GM08714 (cell line): Measurements from ENCODE around the gene DLL1.
A peak's percentile ranks its signal among the peaks of the same experiment; 100 is the strongest.

Source experiments
- H3K4me3 ChIP-seq: fragments of 200-500 bp; sonication (Bioruptor generic); 2 replicates; pipeline ENCODE4 v1.5.1; 2014; ENCODE audit warnings: mild to moderate bottlenecking, low read length, inconsistent platforms
- ZNF274 ChIP-seq: IDR thresholded peaks from 2 replicates; pipeline ENCODE4 v1.6.1; 2012; ENCODE audit warnings: mild to moderate bottlenecking, low read depth, low read length

The DLL1 gene

DNA sequence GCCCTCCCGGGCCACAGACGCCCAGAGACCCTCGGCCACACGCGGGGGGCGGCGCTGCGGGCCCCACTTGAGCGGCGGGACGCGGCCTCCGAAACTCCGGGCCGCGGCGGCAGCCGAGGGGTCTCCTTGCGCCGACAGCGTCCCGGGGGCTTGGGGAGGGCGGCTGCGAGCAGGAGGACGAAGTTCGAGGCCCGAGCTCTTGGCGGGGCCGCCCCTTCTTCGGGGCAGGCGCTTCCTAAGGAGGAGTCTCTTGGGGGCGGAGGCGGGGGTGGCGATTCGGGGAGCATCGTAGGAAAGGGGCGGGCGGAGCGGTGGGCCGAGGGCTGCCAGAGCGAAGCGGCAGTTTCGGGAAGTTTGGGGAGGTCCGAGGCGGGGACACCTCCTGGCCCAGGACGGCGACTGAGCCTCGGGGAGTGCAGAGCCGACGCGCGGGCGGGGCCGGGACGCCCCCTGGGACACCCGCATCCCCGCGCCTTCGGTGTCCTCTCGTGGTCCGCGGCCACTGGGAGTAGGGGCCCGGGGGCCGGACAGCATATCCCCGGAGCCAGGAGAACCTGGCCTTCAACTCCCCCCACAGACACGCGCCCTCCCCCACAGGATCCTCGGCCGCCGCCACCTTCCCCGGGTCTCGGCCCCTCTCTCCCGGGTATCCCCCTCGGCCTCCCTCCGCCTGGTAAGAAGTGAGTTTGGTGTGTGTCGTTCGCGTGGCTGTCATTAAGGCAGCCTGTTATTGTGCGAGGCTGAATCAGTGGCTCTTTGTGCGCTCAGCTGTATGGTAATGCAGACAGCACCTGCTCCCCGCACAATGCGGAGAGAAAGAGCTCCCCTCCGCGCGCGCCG is 613 bp upstream of the DLL1 start:
- peak overlapping the region; percentile 32; the same call in 1 of the 2 replicates for H3K4me3 ChIP-seq
- TF ChIP-seq ZNF274, result no peak

GRCh38 chr6:170289951-170290295 is 955 bp downstream of the DLL1 start:
- no peak for TF ChIP-seq ZNF274
- H3K4me3 ChIP-seq, result peak overlapping the region; percentile 63

DNA sequence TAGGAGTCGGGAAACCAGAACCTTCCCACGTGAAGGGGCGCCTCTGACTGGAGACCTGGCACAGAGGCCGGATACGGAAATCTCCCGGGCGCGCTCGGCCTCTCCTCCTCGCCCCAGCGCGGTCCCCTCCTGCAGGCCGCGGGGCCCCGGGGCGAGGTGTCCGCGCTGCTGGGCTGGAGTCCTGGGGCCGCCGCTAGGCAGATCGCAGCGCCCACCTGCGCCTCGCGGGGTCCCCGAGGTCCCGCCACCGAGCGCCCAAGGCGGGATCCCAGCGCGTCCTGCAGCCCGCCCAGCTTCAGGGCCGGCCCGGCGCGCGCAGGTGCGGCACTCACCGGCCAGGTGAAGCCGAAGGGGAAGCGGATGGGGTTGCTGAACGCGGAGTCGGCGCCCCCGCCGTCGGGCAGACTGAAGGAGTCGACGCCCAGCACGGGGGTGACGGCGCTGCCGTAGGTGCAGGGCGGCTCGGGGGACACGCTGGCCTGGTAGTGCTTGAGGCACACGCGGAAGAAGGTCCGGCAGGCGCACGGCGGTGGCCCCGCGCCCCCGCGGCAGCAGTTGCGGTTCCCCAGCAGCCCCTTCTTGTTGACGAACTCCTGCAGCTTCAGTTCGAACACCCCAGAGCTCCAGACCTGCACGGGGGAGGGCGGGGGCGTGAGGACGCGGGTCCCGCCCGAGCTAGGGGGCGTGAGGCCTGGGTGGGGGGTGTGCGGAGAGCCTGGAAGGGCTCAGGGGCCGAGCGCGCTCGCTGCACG is 1.5 kb downstream of the DLL1 start:
- no peak for TF ChIP-seq ZNF274
- H3K4me3 ChIP-seq, result peak overlapping the region; percentile 63

- no peak for TF ChIP-seq ZNF274
- H3K4me3 ChIP-seq, result peak overlapping the region; percentile 63; the same call in 1 of the 2 replicates
These were observed 2.1 kb downstream of the DLL1 start for GRCh38 chr6:170288852-170289179.

GRCh38 chr6:170288091-170288631 is 2.7 kb downstream of the DLL1 start:
- H3K4me3 ChIP-seq, result no peak overlapping the region
- no peak for TF ChIP-seq ZNF274

DNA sequence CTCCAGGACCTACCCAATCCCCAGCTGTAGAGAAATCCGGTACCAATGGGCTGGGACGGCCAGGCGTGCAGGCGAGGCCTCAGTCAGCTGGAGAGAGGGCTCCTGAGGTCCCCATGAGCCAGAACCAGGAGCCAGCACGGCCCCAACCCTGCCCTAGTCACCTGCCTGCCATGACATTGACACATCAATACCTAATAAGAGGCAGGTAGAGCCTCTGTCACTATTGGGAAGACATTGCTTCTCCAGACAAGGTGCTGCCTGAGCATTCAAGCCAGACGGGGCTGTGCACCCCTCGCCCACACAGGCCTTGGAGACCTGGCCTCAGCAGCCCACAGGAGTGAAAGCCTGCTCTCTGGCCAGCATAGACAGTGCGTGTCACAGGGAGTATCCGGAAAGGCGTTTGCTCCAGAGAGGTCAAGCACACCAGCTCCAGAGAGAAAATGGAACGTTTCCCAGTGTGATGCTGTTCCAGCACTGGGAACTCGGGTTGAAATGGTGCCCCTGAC is 3.5 kb downstream of the DLL1 start:
- TF ChIP-seq ZNF274, result no peak
- no peak overlapping the region for H3K4me3 ChIP-seq

DNA sequence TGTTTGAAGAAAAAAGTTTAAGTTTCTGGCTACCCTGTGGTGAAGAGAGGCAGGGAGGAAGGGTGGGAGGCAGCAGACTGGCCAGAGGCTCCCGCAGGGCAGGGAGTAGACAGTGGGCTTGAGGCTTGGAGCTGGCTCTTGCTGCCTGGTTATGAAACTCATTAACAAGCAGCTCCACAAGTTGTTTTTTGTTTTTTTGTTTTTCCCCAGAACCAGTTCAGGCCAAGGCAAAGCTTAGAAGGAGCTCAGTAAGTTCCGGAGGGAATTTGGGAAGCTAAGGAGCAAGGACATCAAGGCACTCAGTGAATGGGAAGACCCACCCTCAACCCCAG is 4.0 kb downstream of the DLL1 start:
- no peak for TF ChIP-seq ZNF274
- no peak overlapping the region for H3K4me3 ChIP-seq

GRCh38 chr6:170286246-170286933 is 4.5 kb downstream of the DLL1 start:
- no peak overlapping the region for H3K4me3 ChIP-seq
- no peak for TF ChIP-seq ZNF274

- no peak for TF ChIP-seq ZNF274
- no peak overlapping the region for H3K4me3 ChIP-seq
These were observed 5.4 kb downstream of the DLL1 start for GRCh38 chr6:170285482-170285881.

GRCh38 chr6:170284866-170285469 is 5.9 kb downstream of the DLL1 start:
- no peak for TF ChIP-seq ZNF274
- no peak overlapping the region for H3K4me3 ChIP-seq

- H3K4me3 ChIP-seq, result no peak overlapping the region
- TF ChIP-seq ZNF274, result no peak
These were observed 6.6 kb downstream of the DLL1 start for GRCh38 chr6:170284126-170284773.

- TF ChIP-seq ZNF274, result no peak
- no peak overlapping the region for H3K4me3 ChIP-seq
These were observed 7.4 kb downstream of the DLL1 start for GRCh38 chr6:170283212-170284081.

GRCh38 chr6:170282512-170283158 is 8.2 kb downstream of the DLL1 start:
- H3K4me3 ChIP-seq, result no peak overlapping the region
- no peak for TF ChIP-seq ZNF274
